Measurements from ENCODE around the gene TBC1D1. TPM values are rescaled to one million over a fixed set of nuclear protein-coding genes. Genes with fewer than 3 reads are reported as not detected.

Gene TBC1D1
- total RNA-seq, 2 donors from 2014 or later: 139 to 220 TPM

DNA sequence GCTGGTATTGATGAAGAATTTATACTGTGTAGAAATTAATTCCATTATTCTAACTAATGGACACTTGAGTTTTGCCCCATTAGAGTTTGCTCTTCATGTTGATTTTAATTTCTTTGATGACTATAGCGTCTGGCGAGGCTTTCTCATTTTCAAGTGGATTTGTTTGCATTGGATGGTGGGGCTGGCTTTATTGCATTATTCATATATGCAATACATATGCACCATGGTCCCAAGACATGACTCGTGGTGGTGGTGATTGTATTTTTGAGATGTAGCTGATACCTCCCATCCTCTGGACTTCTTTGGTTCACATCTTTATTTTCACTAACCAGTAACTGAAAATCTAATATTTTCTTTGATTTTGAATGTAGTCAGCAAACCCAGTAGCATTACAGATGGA lies 109.1 kb downstream of the TBC1D1 start:
- Histone ChIP-seq H3K27me3 (no peaks in the 10 kb centered on the region), H3K4me1 (peaks cover 0 to 49% of the 10 kb centered on the region in 2 donors), H3K4me3 (no peak overlapping the region), H3K9me3 (no peaks in the 10 kb centered on the region), H3K36me3 (no peaks in the 10 kb centered on the region), H3K27ac (no peak overlapping the region)
- TF ChIP-seq, protein P1, sequence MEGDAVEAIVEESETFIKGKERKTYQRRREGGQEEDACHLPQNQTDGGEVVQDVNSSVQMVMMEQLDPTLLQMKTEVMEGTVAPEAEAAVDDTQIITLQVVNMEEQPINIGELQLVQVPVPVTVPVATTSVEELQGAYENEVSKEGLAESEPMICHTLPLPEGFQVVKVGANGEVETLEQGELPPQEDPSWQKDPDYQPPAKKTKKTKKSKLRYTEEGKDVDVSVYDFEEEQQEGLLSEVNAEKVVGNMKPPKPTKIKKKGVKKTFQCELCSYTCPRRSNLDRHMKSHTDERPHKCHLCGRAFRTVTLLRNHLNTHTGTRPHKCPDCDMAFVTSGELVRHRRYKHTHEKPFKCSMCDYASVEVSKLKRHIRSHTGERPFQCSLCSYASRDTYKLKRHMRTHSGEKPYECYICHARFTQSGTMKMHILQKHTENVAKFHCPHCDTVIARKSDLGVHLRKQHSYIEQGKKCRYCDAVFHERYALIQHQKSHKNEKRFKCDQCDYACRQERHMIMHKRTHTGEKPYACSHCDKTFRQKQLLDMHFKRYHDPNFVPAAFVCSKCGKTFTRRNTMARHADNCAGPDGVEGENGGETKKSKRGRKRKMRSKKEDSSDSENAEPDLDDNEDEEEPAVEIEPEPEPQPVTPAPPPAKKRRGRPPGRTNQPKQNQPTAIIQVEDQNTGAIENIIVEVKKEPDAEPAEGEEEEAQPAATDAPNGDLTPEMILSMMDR (IDR thresholded peaks at IDR 0.05): no peak
- no peak for DNase-seq (ENCODE audit: low spot score)

DNA sequence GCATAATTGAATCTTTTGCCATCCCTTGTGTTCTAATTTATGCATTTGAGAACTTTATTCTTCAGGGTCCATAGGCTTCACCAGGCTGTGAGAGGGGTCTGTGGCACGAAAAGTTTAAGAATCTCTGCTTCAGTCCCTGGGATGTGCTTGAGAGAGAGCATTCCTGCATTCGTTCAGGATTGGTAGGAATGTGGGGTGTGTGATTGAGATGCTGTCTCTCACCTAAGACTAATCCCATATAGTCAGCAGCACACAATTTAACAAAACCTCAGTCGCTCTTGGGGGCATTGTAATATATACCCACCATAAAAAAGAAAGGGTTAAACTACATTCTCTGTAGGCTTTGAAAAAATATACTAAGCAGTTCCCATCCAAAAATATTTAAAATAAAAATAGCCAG lies 111.0 kb downstream of the TBC1D1 start:
- no peaks in the 10 kb centered on the region for H3K36me3 ChIP-seq
- no peak overlapping the region for H3K4me3 ChIP-seq
- no peak for DNase-seq (ENCODE audit: low spot score)
- TF ChIP-seq, protein P1 (IDR thresholded peaks at IDR 0.05): no peak
- H3K27ac ChIP-seq: no peak overlapping the region
- H3K9me3 ChIP-seq: no peaks in the 10 kb centered on the region
- H3K4me1 ChIP-seq: peaks cover 0 to 45% of the 10 kb centered on the region in 2 donors
- no peaks in the 10 kb centered on the region for H3K27me3 ChIP-seq

DNA sequence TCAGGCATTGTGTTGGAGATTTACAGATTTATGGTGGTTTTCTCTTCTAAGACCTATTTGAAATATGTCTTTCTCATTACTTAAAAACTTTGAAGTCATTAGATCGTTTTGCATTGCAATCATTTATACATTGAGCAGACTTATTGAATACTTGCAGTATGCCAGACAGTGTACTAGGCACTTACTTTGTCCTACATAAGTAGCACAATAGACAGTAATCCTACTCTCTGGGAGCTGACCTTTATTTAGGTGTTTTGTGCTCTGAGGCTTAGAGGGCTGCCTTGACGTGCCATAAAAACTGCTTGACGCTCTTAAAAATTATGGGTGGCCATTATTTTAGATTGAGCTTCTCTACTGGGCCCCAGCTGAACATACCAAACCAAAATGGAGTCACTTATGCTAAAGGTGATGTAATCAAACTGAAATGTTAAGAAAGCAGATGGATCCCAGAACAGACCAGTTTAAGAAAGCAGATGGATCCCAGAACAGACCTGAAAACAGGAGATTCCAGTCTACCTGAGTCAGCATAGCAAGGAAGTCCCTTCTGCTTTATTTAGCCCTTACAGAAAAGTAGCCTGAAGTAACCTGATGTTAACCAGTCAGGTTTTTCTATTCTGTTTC lies 111.7 kb downstream of the TBC1D1 start:
- no peaks in the 10 kb centered on the region for H3K9me3 ChIP-seq
- DNase-seq (ENCODE audit: low spot score): no peak
- H3K27me3 ChIP-seq: no peaks in the 10 kb centered on the region
- H3K4me1 ChIP-seq: peaks cover 0 to 47% of the 10 kb centered on the region in 2 donors
- no peaks in the 10 kb centered on the region for H3K36me3 ChIP-seq
- no peak overlapping the region for H3K27ac ChIP-seq
- TF ChIP-seq, protein P1 (IDR thresholded peaks at IDR 0.05): no peak
- no peak overlapping the region for H3K4me3 ChIP-seq

- Histone ChIP-seq H3K27ac (no peak overlapping the region), H3K36me3 (no peaks in the 10 kb centered on the region), H3K27me3 (no peaks in the 10 kb centered on the region), H3K4me1 (peaks cover 0 to 52% of the 10 kb centered on the region in 2 donors), H3K4me3 (no peak overlapping the region), H3K9me3 (no peaks in the 10 kb centered on the region)
- TF ChIP-seq, protein P1 (IDR thresholded peaks at IDR 0.05): no peak
- no peak for DNase-seq (ENCODE audit: low spot score)
Observed at GRCh38 chr4:38003102-38003501, 112.2 kb downstream of the TBC1D1 start.

- TF ChIP-seq, protein P1 (IDR thresholded peaks at IDR 0.05): no peak
- Histone ChIP-seq H3K36me3 (no peaks in the 10 kb centered on the region), H3K9me3 (no peaks in the 10 kb centered on the region), H3K27ac (no peak overlapping the region), H3K4me3 (no peak overlapping the region), H3K27me3 (no peaks in the 10 kb centered on the region), H3K4me1 (peaks cover 0 to 57% of the 10 kb centered on the region in 2 donors)
- DNase-seq (ENCODE audit: low spot score): no peak
Observed at GRCh38 chr4:38003628-38004027, 112.7 kb downstream of the TBC1D1 start.

GRCh38 chr4:38004062-38004461 lies 113.2 kb downstream of the TBC1D1 start:
- Histone ChIP-seq H3K36me3 (no peaks in the 10 kb centered on the region), H3K4me3 (no peak overlapping the region), H3K4me1 (peaks cover 0 to 61% of the 10 kb centered on the region in 2 donors), H3K27ac (no peak overlapping the region), H3K27me3 (no peaks in the 10 kb centered on the region), H3K9me3 (no peaks in the 10 kb centered on the region)
- TF ChIP-seq, protein P1 (IDR thresholded peaks at IDR 0.05): no peak
- DNase-seq (ENCODE audit: low spot score): no peak
